Measurements from ENCODE around the gene ARHGAP28. TPM values are rescaled to one million over a fixed set of nuclear protein-coding genes. Genes with fewer than 3 reads are reported as not detected.

Gene ARHGAP28
- total RNA-seq, 1 donor from 2014 or later, result not detected

DNA sequence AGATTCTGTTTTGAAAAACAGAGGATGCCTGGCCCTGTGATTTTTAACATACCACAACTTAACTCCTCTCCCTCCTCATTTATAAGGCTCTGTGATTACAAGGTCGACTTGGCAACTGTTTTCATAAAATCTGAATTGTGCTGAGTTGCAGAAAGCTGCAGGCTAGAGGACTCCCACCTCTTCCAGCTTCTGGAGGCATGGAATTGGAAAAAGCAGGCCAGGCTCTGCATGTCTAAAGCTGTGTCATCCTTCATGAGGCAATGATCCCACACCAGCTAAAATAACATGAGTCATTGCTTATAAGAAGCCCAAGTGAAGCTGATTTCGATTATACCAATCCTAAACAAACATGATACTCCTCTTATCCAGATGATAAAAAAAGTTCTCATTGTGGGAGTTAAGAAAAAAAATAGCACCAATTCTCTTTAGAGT, 11.7 kb downstream of the ARHGAP28 start:
- H3K36me3 Mint-ChIP-seq (ENCODE audit: low read depth), result no peaks in the 10 kb centered on the region
- H3K27me3 Mint-ChIP-seq, result no peaks in the 10 kb centered on the region
- H3K4me1 Mint-ChIP-seq, result no peaks in the 10 kb centered on the region
- DNase-seq (no peak), ATAC-seq (ENCODE audit: low read depth) (no peak)
- ChIA-PET CTCF (no interaction called here), POLR2A (no interaction called here)
- TF ChIP-seq, protein P1, sequence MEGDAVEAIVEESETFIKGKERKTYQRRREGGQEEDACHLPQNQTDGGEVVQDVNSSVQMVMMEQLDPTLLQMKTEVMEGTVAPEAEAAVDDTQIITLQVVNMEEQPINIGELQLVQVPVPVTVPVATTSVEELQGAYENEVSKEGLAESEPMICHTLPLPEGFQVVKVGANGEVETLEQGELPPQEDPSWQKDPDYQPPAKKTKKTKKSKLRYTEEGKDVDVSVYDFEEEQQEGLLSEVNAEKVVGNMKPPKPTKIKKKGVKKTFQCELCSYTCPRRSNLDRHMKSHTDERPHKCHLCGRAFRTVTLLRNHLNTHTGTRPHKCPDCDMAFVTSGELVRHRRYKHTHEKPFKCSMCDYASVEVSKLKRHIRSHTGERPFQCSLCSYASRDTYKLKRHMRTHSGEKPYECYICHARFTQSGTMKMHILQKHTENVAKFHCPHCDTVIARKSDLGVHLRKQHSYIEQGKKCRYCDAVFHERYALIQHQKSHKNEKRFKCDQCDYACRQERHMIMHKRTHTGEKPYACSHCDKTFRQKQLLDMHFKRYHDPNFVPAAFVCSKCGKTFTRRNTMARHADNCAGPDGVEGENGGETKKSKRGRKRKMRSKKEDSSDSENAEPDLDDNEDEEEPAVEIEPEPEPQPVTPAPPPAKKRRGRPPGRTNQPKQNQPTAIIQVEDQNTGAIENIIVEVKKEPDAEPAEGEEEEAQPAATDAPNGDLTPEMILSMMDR (IDR thresholded peaks at IDR 0.05), result no peak
- no peaks in the 10 kb centered on the region for H3K9me3 Mint-ChIP-seq
- no peak overlapping the region for H3K27ac Mint-ChIP-seq
- intact Hi-C loops (cut with micrococcal nuclease), result no loop called here
- no peak overlapping the region for H3K4me3 Mint-ChIP-seq

DNA sequence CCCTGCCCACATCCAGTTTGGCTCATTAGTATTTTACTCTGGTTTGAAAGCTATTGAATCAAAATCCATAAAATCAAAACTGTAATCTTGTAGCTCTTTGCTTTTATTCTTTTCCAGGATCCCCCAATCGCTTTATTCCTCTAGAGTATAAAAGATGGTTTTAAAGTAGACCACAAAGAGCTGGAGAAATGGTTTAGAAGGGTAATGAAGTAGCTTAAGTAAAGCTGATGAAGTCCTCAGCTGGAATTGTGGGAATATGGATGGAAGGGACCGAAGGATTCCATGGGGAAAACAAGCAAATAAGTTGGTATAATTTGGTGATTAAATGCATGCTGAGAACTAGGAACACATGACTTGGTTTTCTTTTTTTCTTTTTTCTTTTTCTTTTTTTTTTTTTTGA, 12.3 kb downstream of the ARHGAP28 start:
- Mint-ChIP-seq H3K27ac (no peak overlapping the region), H3K4me3 (no peak overlapping the region), H3K27me3 (no peaks in the 10 kb centered on the region), H3K4me1 (no peaks in the 10 kb centered on the region), H3K36me3 (ENCODE audit: low read depth) (no peaks in the 10 kb centered on the region), H3K9me3 (no peaks in the 10 kb centered on the region)
- no peak for DNase-seq
- ATAC-seq (ENCODE audit: low read depth), result no peak
- ChIA-PET CTCF (no interaction called here), POLR2A (no interaction called here)
- TF ChIP-seq, protein P1 (IDR thresholded peaks at IDR 0.05), result no peak
- intact Hi-C loops (cut with micrococcal nuclease), result no loop called here

DNA sequence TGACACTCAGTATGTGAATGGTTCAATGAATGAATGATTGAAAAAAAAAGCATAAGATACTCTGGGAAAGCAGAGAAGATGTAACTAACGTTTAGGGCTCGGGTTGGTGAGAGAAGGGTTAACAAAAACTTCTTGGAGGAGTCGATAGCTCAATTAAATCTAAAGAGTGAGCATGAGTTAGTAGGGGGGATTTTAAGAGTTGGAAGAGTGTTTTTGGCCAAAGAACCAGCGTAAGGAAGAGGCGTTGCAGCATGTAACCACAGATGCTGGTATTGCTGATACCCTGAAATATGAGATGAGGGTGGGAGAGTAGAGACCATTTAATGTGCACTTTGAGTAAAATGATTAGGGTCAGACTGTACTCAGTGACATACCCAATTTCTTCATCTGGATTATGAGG, 14.5 kb downstream of the ARHGAP28 start:
- no peaks in the 10 kb centered on the region for H3K9me3 Mint-ChIP-seq
- H3K27me3 Mint-ChIP-seq, result no peaks in the 10 kb centered on the region
- intact Hi-C loops (cut with micrococcal nuclease), result no loop called here
- ATAC-seq (ENCODE audit: low read depth), result no peak
- ChIA-PET POLR2A (no interaction called here), CTCF (no interaction called here)
- no peak overlapping the region for H3K27ac Mint-ChIP-seq
- TF ChIP-seq, protein P1 (IDR thresholded peaks at IDR 0.05), result no peak
- no peak overlapping the region for H3K4me3 Mint-ChIP-seq
- H3K36me3 Mint-ChIP-seq (ENCODE audit: low read depth), result no peaks in the 10 kb centered on the region
- no peak for DNase-seq
- H3K4me1 Mint-ChIP-seq, result no peaks in the 10 kb centered on the region

DNA sequence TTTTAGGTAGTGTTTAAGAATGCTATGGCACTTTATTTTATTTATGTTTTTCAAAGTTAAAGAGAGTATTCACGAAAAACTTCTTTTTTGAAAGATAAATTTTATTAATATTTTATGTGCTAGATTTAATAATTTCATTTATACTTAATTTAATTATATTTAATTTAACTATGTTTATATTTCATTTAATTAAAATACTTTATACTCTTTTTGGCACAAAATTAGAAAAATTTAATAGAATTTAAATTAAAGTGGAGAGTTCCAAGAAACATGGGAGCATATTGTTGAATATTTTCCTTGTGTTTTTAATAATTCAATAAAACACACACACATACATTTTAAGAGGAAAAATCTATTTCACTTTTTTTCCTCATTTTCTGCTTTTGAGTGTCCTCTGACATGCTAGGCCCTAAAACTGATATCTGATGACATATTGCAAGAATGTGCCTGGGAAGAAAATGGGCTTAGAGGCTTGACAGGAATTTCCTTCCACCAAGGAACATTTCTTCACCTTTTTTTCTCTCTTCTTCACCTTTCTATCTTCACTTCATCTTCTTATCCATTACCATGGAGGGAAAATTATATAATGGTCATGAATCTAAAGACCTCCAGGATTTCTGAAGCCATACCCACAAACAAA, 15.4 kb downstream of the ARHGAP28 start:
- Mint-ChIP-seq H3K27ac (no peak overlapping the region), H3K27me3 (no peaks in the 10 kb centered on the region), H3K9me3 (no peaks in the 10 kb centered on the region), H3K4me3 (no peak overlapping the region), H3K4me1 (no peaks in the 10 kb centered on the region), H3K36me3 (ENCODE audit: low read depth) (no peaks in the 10 kb centered on the region)
- DNase-seq (no peak), ATAC-seq (ENCODE audit: low read depth) (no peak)
- intact Hi-C loops (cut with micrococcal nuclease), result no loop called here
- CTCF ChIA-PET, result no interaction called here
- TF ChIP-seq, protein P1 (IDR thresholded peaks at IDR 0.05), result no peak
- POLR2A ChIA-PET, result no interaction called here

DNA sequence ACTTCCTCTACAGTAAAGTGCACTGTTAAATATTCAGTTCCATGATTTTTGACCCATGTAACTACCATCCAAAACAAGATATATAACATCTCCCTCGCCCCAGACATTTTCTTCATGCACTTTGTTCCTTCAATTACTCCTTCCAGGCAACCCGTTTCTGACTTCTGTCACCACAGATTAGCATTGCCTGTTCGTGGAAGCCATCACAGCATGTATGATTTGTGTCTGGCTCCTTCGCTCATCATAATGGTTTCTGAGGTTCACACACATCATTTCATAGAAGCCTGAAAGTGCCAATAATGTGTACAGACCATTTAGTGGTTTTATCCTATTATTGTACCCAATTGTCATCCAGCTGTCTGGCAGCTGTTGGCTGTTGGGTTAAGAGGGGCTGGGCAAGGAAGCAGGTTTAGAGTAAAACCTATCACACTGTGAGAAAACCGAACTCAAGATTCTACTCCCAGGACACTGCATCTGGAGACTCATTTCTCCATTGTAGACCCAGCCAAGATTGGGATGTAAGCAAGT, 16.1 kb downstream of the ARHGAP28 start:
- DNase-seq (no peak), ATAC-seq (ENCODE audit: low read depth) (no peak)
- Mint-ChIP-seq H3K9me3 (no peaks in the 10 kb centered on the region), H3K27ac (no peak overlapping the region), H3K4me1 (no peaks in the 10 kb centered on the region), H3K4me3 (no peak overlapping the region), H3K36me3 (ENCODE audit: low read depth) (no peaks in the 10 kb centered on the region), H3K27me3 (no peaks in the 10 kb centered on the region)
- ChIA-PET POLR2A (no interaction called here), CTCF (no interaction called here)
- intact Hi-C loops (cut with micrococcal nuclease), result no loop called here
- TF ChIP-seq, protein P1 (IDR thresholded peaks at IDR 0.05), result no peak
